Esophagus muscularis mucosa (tissue), 4 donors: ENCODE results near the gene POLN. TPM values are rescaled to one million over a fixed set of nuclear protein-coding genes. Genes with fewer than 3 reads are reported as not detected.

ENCODE experiments used
- DNase-seq: peaks from one replicate; pipeline ENCODE4 v3.0.0-alpha.2; 2017; ENCODE audit errors: extremely low spot score
- H3K27ac ChIP-seq, 4 donors: fragments of 200-600 bp; sonication (generic); replicated peaks in 1 of 4; 1 replicate in 3 of 4; 2 replicates in 1 of 4; pipeline ENCODE4 v1.5.1; 2016 to 2019; ENCODE audit warnings: mild to moderate bottlenecking in 1 of 4
- H3K27me3 ChIP-seq, 4 donors: fragments of 200-600 bp; sonication (generic); one replicate each; pipeline versions ENCODE4 v1.5.1 to v1.6.0; 2016 to 2019
- H3K36me3 ChIP-seq, 4 donors: fragments of 200-600 bp; sonication (generic); one replicate each; pipeline ENCODE4 v1.5.1; 2016 to 2019
- H3K4me1 ChIP-seq, 4 donors: fragments of 200-600 bp; sonication (generic); one replicate each; pipeline ENCODE4 v1.5.1; 2016 to 2019
- H3K4me3 ChIP-seq, 4 donors: fragments of 200-600 bp; sonication (generic); 1 replicate in 2 of 4; 2 replicates in 2 of 4; pipeline ENCODE4 v1.5.1; 2016 to 2019; ENCODE audit warnings: mild to moderate bottlenecking in 4 of 4, moderate library complexity in 1 of 4
- H3K9me3 ChIP-seq, 4 donors: fragments of 200-600 bp; sonication (generic); 1 replicate in 3 of 4; 2 replicates in 1 of 4; pipeline ENCODE4 v1.5.1; 2016 to 2019
- EP300 ChIP-seq: sonication (generic); formaldehyde crosslinking; IDR thresholded peaks from one replicate; pipeline ENCODE4 v1.6.1; 2017; ENCODE audit warnings: antibody characterized with exemption
- POLR2A ChIP-seq: fragments of 450-650 bp; IDR thresholded peaks from one replicate; pipeline ENCODE4 v1.6.1; 2017; ENCODE audit warnings: antibody characterized with exemption, moderate library complexity, mild to moderate bottlenecking, low read depth
- POLR2AphosphoS5 ChIP-seq, 2 donors: sonication (generic); formaldehyde crosslinking; IDR thresholded peaks; one replicate each; pipeline ENCODE4 v1.6.1; 2017; ENCODE audit warnings: antibody characterized with exemption in 2 of 2
- WGBS: methylation state at CpG from one replicate; pipeline ENCODE4 v1.1.5; 2018; 5-methylcytosine and 5-hydroxymethylcytosine counted together
- intact Hi-C: fragments of 100-400 bp; cut with DNase I; formaldehyde crosslinking; loops from one replicate; pipeline ENCODE4 v1.15.1; 2023
- total RNA-seq, 4 donors: library from RNA; depleted of rRNA; stranded (reverse); fragments of >200 nt; gene quantifications; one replicate each; pipeline versions ENCODE4 v1.1.0 to v1.2.1, GENCODE V29; 2016
- TF ChIP-seq, protein P1 (sequence below), 3 experiments: fragments of 200-600 bp in 2 of 3; fragments of 450-650 bp in 1 of 3; sonication (generic) in 2 of 3; IDR thresholded peaks; one replicate each; pipeline ENCODE4 v1.5.1; 2017 to 2019; ENCODE audit warnings: antibody characterized with exemption in 3 of 3, mild to moderate bottlenecking in 2 of 3, moderate library complexity in 1 of 3

POLN gene
- total RNA-seq, 4 donors from 2014 or later = 1.2 to 3.3 (median 2.7) TPM

DNA sequence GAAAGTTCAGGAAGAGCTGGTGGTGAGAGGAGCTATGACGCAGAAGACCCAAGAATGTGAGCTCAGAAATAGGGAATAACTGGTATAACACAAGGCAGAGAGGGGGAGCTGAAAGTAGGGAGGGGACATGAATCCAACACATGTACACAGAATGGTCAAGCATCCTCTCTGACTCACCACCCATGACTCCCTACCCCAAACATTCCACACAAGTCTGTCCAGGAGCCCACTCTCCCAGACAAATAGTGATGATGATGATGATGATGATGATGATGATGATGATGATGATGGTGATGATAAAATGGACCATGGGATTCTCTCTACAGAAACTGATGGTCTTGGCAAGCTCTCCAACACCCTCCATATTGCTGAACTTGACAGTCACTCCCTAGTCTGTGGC is 136.4 kb downstream of the POLN start:
- no peaks in the 10 kb centered on the region for H3K4me1 ChIP-seq
- intact Hi-C loops = no loop called here
- DNase-seq = no peak
- no peak overlapping the region for H3K4me3 ChIP-seq
- WGBS = 94% methylated on average over 1 of the region's 1 CpG
- H3K36me3 ChIP-seq = no peaks in the 10 kb centered on the region
- no peak for TF ChIP-seq POLR2A
- H3K27ac ChIP-seq = no peak overlapping the region
- H3K27me3 ChIP-seq = no peaks in the 10 kb centered on the region
- peaks cover 0 to 33% (median 30%) of the 10 kb centered on the region in 4 donors for H3K9me3 ChIP-seq

DNA sequence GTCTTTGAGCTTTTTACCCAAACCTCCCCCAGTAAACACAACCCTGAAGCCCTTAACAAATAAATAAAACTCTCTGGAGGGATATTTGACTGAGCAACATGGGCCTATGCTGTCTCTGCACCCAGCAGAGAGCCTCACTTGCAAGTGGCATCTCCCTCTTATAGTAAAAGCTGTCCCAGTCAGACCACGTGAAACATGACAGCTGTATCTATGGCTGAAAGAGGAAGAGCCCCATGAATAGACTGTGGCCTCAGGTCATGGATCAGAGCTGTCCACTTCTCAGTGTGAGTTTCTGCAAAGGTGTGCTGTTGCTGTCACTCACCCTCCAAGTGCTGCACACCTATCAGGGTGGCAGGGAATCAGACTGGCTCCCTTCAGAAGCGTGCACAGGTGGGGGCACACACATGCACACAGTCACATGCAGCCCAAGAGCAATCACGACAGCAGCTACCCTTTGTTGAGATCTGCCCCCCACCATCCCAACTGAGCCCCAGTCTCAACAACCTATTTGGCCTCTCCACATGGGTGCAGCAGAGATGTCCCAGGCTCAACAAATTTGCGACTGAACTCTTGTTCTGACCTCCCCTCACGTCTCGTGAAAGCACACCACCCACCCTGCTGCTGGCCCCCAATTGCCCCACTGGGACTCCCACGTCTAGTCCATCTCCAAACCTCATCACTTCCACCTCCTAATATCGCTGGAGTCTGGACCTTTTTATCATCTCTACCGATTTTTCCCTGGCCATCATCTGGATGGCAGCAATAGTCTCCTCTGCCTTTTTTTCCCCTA is 137.2 kb downstream of the POLN start:
- Histone ChIP-seq H3K36me3 (no peaks in the 10 kb centered on the region), H3K9me3 (peaks cover 0 to 33% (median 30%) of the 10 kb centered on the region in 4 donors), H3K27me3 (no peaks in the 10 kb centered on the region), H3K27ac (no peak overlapping the region), H3K4me1 (no peaks in the 10 kb centered on the region), H3K4me3 (no peak overlapping the region)
- TF ChIP-seq POLR2A = no peak
- no peak for TF ChIP-seq EP300
- TF ChIP-seq, protein P1, sequence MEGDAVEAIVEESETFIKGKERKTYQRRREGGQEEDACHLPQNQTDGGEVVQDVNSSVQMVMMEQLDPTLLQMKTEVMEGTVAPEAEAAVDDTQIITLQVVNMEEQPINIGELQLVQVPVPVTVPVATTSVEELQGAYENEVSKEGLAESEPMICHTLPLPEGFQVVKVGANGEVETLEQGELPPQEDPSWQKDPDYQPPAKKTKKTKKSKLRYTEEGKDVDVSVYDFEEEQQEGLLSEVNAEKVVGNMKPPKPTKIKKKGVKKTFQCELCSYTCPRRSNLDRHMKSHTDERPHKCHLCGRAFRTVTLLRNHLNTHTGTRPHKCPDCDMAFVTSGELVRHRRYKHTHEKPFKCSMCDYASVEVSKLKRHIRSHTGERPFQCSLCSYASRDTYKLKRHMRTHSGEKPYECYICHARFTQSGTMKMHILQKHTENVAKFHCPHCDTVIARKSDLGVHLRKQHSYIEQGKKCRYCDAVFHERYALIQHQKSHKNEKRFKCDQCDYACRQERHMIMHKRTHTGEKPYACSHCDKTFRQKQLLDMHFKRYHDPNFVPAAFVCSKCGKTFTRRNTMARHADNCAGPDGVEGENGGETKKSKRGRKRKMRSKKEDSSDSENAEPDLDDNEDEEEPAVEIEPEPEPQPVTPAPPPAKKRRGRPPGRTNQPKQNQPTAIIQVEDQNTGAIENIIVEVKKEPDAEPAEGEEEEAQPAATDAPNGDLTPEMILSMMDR (IDR thresholded peaks at IDR 0.05) = no peak
- no peak for TF ChIP-seq POLR2AphosphoS5 (IDR thresholded peaks at IDR 0.05)
- intact Hi-C loops = no loop called here
- peak; percentile 45 for DNase-seq
- 81% methylated on average over 9 of the region's 9 CpGs for WGBS

DNA sequence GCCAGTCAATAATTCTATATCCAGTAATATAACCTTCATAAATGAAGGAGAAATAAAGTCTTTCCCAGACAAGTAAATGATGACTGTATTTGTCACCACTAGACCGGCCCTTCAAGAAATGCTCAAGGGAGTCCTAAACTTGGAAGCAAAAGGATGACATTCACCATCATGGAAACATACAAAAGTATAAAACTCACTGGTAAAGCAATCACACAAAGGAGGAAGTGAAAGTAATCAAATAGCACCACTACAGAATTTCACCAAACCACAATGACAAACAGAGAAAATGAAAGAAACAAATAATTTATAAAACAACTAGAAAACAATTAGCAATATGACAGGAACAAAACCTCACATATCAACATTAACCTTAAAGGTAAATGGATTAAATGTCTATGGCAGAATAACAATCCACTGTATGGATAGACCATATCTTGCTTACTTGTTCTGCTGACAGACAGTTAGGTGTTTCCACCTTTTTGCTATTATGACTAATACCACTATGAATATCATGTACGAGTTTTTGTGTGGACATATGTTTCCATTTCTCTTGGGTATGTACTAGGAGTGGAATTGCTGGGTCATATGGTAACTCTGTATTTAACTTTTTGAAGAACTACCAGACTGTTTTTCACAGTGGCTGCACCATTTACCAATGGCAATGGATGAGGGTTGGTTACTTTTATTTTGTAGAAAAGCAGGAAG is 137.9 kb downstream of the POLN start:
- Histone ChIP-seq H3K36me3 (no peaks in the 10 kb centered on the region), H3K27me3 (no peaks in the 10 kb centered on the region), H3K4me1 (no peaks in the 10 kb centered on the region), H3K27ac (no peak overlapping the region), H3K4me3 (no peak overlapping the region), H3K9me3 (peaks cover 0 to 33% (median 30%) of the 10 kb centered on the region in 4 donors)
- TF ChIP-seq POLR2A (no peak), POLR2AphosphoS5 (IDR thresholded peaks at IDR 0.05) (no peak), EP300 (no peak)
- TF ChIP-seq, protein P1 (IDR thresholded peaks at IDR 0.05) = no peak
- DNase-seq = no peak
- intact Hi-C loops = no loop called here
- WGBS = 80% methylated on average over 2 of the region's 2 CpGs

DNA sequence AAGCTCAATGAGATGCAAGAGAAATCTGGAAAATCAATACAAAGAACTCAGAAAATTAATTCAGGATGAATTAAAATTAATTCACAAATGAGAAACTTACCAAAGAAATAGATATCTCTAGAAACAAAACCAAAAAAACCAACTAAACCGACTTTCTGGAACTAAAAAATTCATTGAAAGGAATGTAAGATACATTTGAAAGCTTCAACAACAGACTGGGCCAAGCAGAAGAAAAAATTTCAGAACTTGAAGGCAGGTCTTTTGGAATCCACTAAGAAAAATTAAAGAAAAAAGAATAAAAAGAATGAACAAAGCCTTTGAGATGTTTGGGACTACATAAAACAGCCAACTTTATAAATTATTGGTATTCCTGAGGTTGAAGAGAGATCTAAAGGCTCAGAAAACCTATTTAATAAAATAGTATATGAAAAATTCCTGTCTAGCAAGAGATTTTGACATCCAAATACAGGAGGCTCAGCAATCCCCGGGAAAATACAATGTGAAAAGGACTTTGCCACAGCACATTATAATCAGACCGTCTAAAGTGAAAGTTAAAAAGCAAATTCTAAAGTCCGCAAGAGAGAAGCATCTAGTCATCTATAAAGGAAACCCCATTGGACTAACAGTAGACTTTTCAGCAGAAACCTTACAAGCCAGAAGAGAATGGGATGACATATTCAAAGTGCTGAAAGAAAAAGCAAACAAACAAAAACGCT is 138.6 kb downstream of the POLN start:
- intact Hi-C loops = no loop called here
- TF ChIP-seq POLR2AphosphoS5 (IDR thresholded peaks at IDR 0.05) (no peak), POLR2A (no peak), EP300 (no peak)
- TF ChIP-seq, protein P1 (IDR thresholded peaks at IDR 0.05) = no peak
- WGBS = 82% methylated on average over 5 of the region's 5 CpGs
- peaks cover 0 to 33% (median 30%) of the 10 kb centered on the region in 4 donors for H3K9me3 ChIP-seq
- DNase-seq = no peak
- no peaks in the 10 kb centered on the region for H3K36me3 ChIP-seq
- H3K27ac ChIP-seq = no peak overlapping the region
- no peaks in the 10 kb centered on the region for H3K27me3 ChIP-seq
- no peaks in the 10 kb centered on the region for H3K4me1 ChIP-seq
- no peak overlapping the region for H3K4me3 ChIP-seq
